Measurements from ENCODE around the gene ZNF26. TPM values are rescaled to one million over a fixed set of nuclear protein-coding genes. Genes with fewer than 3 reads are reported as not detected.
"Not testable (repeated sequence)": the region's sequence is repeated elsewhere in the genome, so short reads cannot be mapped to it uniquely, and the experiment has no call there.

ZNF26 gene
- total RNA-seq, 1 experiment from 2014 or later = 25.3 TPM

GRCh38 chr12:132965796-132966195 lies 20.4 kb upstream of the ZNF26 start:
- Mint-ChIP-seq H3K36me3 (ENCODE audit: insufficient read depth, unreplicated experiment) (no peaks in the 10 kb centered on the region), H3K9me3 (ENCODE audit: low read depth, unreplicated experiment) (peaks cover 12% of the 10 kb centered on the region), H3K27ac (ENCODE audit: unreplicated experiment) (no peak overlapping the region), H3K27me3 (ENCODE audit: unreplicated experiment) (no peaks in the 10 kb centered on the region), H3K4me1 (ENCODE audit: low read depth, unreplicated experiment) (no peaks in the 10 kb centered on the region), H3K4me3 (ENCODE audit: low read depth, unreplicated experiment) (no peak overlapping the region)
- DNase-seq = no peak
- BruUV-seq (replicated peaks) = no TSS peak
- CTCF ChIA-PET = no interaction called here
- TF ChIP-seq CTCF (IDR thresholded peaks at IDR 0.05; ENCODE audit: unreplicated experiment) = no peak
- intact Hi-C loops (cut with micrococcal nuclease; ENCODE audit: unreplicated experiment) = no loop called here

- Mint-ChIP-seq H3K27me3 (ENCODE audit: unreplicated experiment) (no peaks in the 10 kb centered on the region), H3K4me3 (ENCODE audit: low read depth, unreplicated experiment) (no peak overlapping the region), H3K9me3 (ENCODE audit: low read depth, unreplicated experiment) (peaks cover 12% of the 10 kb centered on the region), H3K36me3 (ENCODE audit: insufficient read depth, unreplicated experiment) (no peaks in the 10 kb centered on the region), H3K27ac (ENCODE audit: unreplicated experiment) (no peak overlapping the region), H3K4me1 (ENCODE audit: low read depth, unreplicated experiment) (no peaks in the 10 kb centered on the region)
- CTCF ChIA-PET = no interaction called here
- intact Hi-C loops (cut with micrococcal nuclease; ENCODE audit: unreplicated experiment) = no loop called here
- DNase-seq = no peak
- BruUV-seq (replicated peaks) = no TSS peak
- no peak for TF ChIP-seq CTCF (IDR thresholded peaks at IDR 0.05; ENCODE audit: unreplicated experiment)
These were observed 19.3 kb upstream of the ZNF26 start for GRCh38 chr12:132966676-132967415.

DNA sequence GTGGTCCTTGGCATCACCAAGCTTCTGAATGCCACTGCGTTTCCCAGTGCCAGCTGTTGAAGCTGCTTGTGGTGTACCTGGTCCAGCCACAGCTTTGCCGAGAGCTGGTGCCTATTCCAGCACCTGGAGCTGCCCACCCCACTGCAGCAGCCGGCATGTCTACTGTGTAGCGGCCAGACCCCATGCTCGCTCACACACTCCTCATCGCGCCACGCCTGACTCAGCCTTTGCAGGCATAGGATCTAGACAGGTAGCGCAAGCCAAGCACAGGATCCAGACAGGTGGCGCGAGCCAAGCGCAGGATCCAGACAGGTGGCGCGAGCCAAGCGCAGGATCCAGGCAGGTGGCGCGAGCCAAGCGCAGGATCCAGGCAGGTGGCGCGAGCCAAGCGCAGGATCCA lies 18.4 kb upstream of the ZNF26 start:
- intact Hi-C loops (cut with micrococcal nuclease; ENCODE audit: unreplicated experiment) = no loop called here
- Mint-ChIP-seq H3K36me3 (ENCODE audit: insufficient read depth, unreplicated experiment) (no peaks in the 10 kb centered on the region), H3K27me3 (ENCODE audit: unreplicated experiment) (no peaks in the 10 kb centered on the region), H3K9me3 (ENCODE audit: low read depth, unreplicated experiment) (peaks cover 16% of the 10 kb centered on the region), H3K27ac (ENCODE audit: unreplicated experiment) (no peak overlapping the region), H3K4me3 (ENCODE audit: low read depth, unreplicated experiment) (no peak overlapping the region), H3K4me1 (ENCODE audit: low read depth, unreplicated experiment) (no peaks in the 10 kb centered on the region)
- CTCF ChIA-PET = interaction anchor here (0.6 kb wide), 1 partner anchor 147 kb away, joined by 6 read pairs; no protein-coding TSS in a partner anchor
- DNase-seq = no peak
- no peak for TF ChIP-seq CTCF (IDR thresholded peaks at IDR 0.05; ENCODE audit: unreplicated experiment)
- BruUV-seq (replicated peaks) = no TSS peak

DNA sequence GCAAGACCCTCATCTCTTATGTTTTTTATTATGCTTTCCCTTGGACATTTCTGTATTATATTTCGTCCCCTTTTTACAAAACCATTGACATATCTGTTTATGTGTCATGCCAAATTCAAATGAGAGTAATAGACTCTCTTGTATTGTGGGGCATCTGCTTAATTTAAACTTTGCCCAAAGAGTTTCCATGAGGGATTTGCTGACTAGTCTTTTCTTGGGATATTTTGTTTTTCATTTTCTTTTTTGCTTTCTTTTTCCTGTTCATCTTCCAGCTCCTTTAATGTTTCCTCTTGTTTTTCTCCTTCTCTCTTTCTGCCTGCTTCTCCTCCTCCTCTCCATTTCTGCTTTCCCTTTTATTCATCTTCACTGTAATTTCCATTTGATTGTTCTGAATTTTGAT lies 13.8 kb upstream of the ZNF26 start:
- no TSS peak for BruUV-seq (replicated peaks)
- H3K36me3 Mint-ChIP-seq (ENCODE audit: insufficient read depth, unreplicated experiment) = no peaks in the 10 kb centered on the region

DNA sequence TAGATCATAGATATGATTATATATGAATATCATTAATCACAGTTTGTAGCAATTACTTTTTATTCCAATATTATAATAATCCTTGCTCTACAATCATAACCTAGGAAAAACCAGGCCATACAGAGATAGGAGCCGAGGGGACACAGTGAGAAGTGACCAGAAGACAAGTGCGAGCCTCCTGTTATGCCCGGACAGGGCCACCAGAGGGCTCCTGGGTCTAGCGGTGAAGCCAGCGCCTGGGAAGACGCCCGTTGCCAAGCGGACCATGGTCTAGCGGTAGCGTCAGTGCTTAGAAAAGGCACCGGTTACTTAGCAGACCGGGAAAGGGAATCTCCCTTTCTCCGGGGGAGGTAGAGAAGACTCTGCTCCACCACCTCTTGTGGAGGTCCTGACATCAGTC lies 9.3 kb upstream of the ZNF26 start:
- H3K27me3 Mint-ChIP-seq (ENCODE audit: unreplicated experiment); BruUV-seq (replicated peaks); H3K4me3 Mint-ChIP-seq (ENCODE audit: low read depth, unreplicated experiment); intact Hi-C loops (cut with micrococcal nuclease; ENCODE audit: unreplicated experiment); CTCF ChIA-PET; DNase-seq; H3K36me3 Mint-ChIP-seq (ENCODE audit: insufficient read depth, unreplicated experiment); H3K4me1 Mint-ChIP-seq (ENCODE audit: low read depth, unreplicated experiment); H3K27ac Mint-ChIP-seq (ENCODE audit: unreplicated experiment): not testable (repeated sequence)
- H3K9me3 Mint-ChIP-seq (ENCODE audit: low read depth, unreplicated experiment) = peaks cover 43% of the 10 kb centered on the region

More for the DNA sequence above, 13.8 kb upstream of the ZNF26 start:
- Mint-ChIP-seq H3K4me3 (ENCODE audit: low read depth, unreplicated experiment) (no peak overlapping the region), H3K27ac (ENCODE audit: unreplicated experiment) (no peak overlapping the region), H3K9me3 (ENCODE audit: low read depth, unreplicated experiment) (peaks cover 25% of the 10 kb centered on the region), H3K4me1 (ENCODE audit: low read depth, unreplicated experiment) (no peaks in the 10 kb centered on the region), H3K27me3 (ENCODE audit: unreplicated experiment) (no peaks in the 10 kb centered on the region)
- intact Hi-C loops (cut with micrococcal nuclease; ENCODE audit: unreplicated experiment) = no loop called here
- CTCF ChIA-PET = no interaction called here
- no peak for TF ChIP-seq CTCF (IDR thresholded peaks at IDR 0.05; ENCODE audit: unreplicated experiment)
- DNase-seq = no peak

All from Calu3 (cell line).